Neuronal stem cell (in vitro differentiated cells): ENCODE measurements around the gene LRRC74A.
A peak's percentile ranks its signal among the peaks of the same experiment; 100 is the strongest.

Experiments used
- DNase-seq: peaks from one replicate; pipeline ENCODE4 v3.0.0-alpha.2; 2013; ENCODE audit warnings: low spot score
- H2AFZ ChIP-seq: one replicate; pipeline ENCODE4 v1.6.1; 2013; ENCODE audit warnings: mild to moderate bottlenecking, low read length, inconsistent platforms
- H2AK5ac ChIP-seq: 2 replicates; pipeline ENCODE4 v1.6.1; 2013; ENCODE audit warnings: low read depth, mild to moderate bottlenecking, inconsistent platforms, low read length, moderate library complexity, mixed read lengths
- H2BK120ac ChIP-seq: 2 replicates; pipeline ENCODE4 v1.6.1; 2013; ENCODE audit warnings: low read depth, mild to moderate bottlenecking, inconsistent platforms, low read length, moderate library complexity, mixed read lengths
- H2BK12ac ChIP-seq: one replicate; pipeline ENCODE4 v1.6.1; 2013; ENCODE audit warnings: low read length, inconsistent platforms
- H2BK15ac ChIP-seq: 2 replicates; pipeline ENCODE4 v1.6.1; 2013; ENCODE audit warnings: mild to moderate bottlenecking, low read length, inconsistent platforms, mixed read lengths
- H2BK5ac ChIP-seq: one replicate; pipeline ENCODE4 v1.6.1; 2013; ENCODE audit warnings: inconsistent platforms, mild to moderate bottlenecking, low read length, moderate library complexity
- H3K14ac ChIP-seq: one replicate; pipeline ENCODE4 v1.6.1; 2013; ENCODE audit warnings: low read length, inconsistent platforms
- H3K18ac ChIP-seq: 2 replicates; pipeline ENCODE4 v1.6.1; 2013; ENCODE audit warnings: low read length, inconsistent platforms
- H3K23ac ChIP-seq: 2 replicates; pipeline ENCODE4 v1.6.1; 2013; ENCODE audit warnings: low read depth, mild to moderate bottlenecking, mixed read lengths, low read length, inconsistent platforms; ENCODE audit not compliant: poor library complexity
- H3K27ac ChIP-seq: replicated peaks from 3 replicates; pipeline ENCODE4 v1.5.1; 2013; ENCODE audit warnings: low read length, inconsistent platforms
- H3K27me3 ChIP-seq, 3 experiments: 2 replicates each; pipeline ENCODE4 v1.6.1; 2013; ENCODE audit warnings: low read length in 3 of 3, mild to moderate bottlenecking in 2 of 3, inconsistent platforms in 1 of 3, low read depth in 1 of 3, mixed read lengths in 1 of 3, moderate library complexity in 1 of 3; ENCODE audit not compliant: control insufficient read depth in 3 of 3, insufficient read depth in 3 of 3
- H3K36me3 ChIP-seq, 2 donors: replicated peaks in 1 of 2; 2 replicates each; pipeline ENCODE4 v1.6.1; 2013; ENCODE audit warnings: low read length in 2 of 2; ENCODE audit not compliant: control insufficient read depth in 2 of 2, insufficient read depth in 2 of 2
- H3K4ac ChIP-seq: 2 replicates; pipeline ENCODE4 v1.6.1; 2013; ENCODE audit warnings: inconsistent platforms, mild to moderate bottlenecking, low read length, moderate library complexity
- H3K4me1 ChIP-seq, 2 donors: 1 replicate in 1 of 2; 2 replicates in 1 of 2; pipeline ENCODE4 v1.6.1; 2013; ENCODE audit warnings: low read length in 2 of 2, low read depth in 1 of 2; ENCODE audit not compliant: control insufficient read depth in 2 of 2, insufficient read depth in 1 of 2
- H3K4me2 ChIP-seq: one replicate; pipeline ENCODE4 v1.6.1; 2013; ENCODE audit warnings: mild to moderate bottlenecking, low read length, inconsistent platforms; ENCODE audit not compliant: insufficient read depth, poor library complexity, severe bottlenecking
- H3K4me3 ChIP-seq, 2 donors: 2 replicates each; pipeline ENCODE4 v1.5.1; 2013; ENCODE audit warnings: low read length in 2 of 2, mild to moderate bottlenecking in 2 of 2, inconsistent platforms in 1 of 2, moderate library complexity in 1 of 2
- H3K79me1 ChIP-seq: one replicate; pipeline ENCODE4 v1.6.1; 2013; ENCODE audit warnings: low read depth, mild to moderate bottlenecking, inconsistent platforms, low read length, moderate library complexity
- H3K9ac ChIP-seq: one replicate; pipeline ENCODE4 v1.6.1; 2013; ENCODE audit warnings: mild to moderate bottlenecking, low read depth, low read length, inconsistent platforms; ENCODE audit not compliant: poor library complexity
- H3K9me3 ChIP-seq, 2 donors: replicated peaks in 1 of 2; 2 replicates each; pipeline versions ENCODE3 to v1.6.1; 2013; ENCODE audit warnings: low read length in 2 of 2, mild to moderate bottlenecking in 2 of 2, inconsistent platforms in 1 of 2, low read depth in 1 of 2, mixed read lengths in 1 of 2, moderate library complexity in 1 of 2; ENCODE audit not compliant: control insufficient read depth in 2 of 2, insufficient read depth in 1 of 2
- H4K8ac ChIP-seq: one replicate; pipeline ENCODE4 v1.6.1; 2013; ENCODE audit warnings: low read depth, mild to moderate bottlenecking, inconsistent platforms, low read length, moderate library complexity
- H4K91ac ChIP-seq: one replicate; pipeline ENCODE4 v1.6.1; 2013; ENCODE audit warnings: low read length, low read depth, mild to moderate bottlenecking, inconsistent platforms; ENCODE audit not compliant: poor library complexity
- WGBS, 2 donors: extraction: QIAGEN DNeasy Blood & Tissue Kit; methylation state at CpG; one replicate each; pipeline ENCODE4 v1.1.7; 2013; ENCODE audit warnings: missing lambda C conversion rate in 2 of 2, mixed read lengths in 1 of 2; ENCODE audit not compliant: insufficient read length in 2 of 2, insufficient replicate concordance in 1 of 2; ENCODE audit errors: extremely low coverage in 2 of 2; 5-methylcytosine and 5-hydroxymethylcytosine counted together

The LRRC74A gene

DNA sequence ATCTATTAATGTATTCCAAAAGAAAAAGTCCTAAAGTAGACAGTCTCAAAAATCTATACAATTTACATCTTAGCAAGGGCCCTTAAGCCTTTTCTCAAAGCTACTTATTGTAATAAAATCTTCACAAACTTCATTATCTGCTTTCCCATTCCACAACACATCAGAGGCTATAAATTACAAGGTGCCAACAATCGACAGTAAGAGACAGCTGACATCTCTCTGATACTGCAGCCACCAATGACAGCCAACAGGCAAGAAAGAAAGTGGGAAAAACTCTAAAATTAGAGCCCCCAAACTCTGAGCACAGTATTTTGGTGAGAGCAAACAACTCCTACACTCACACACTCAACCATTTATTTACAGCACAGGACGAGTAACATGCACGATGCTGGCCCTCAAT lies 15.7 kb upstream of the LRRC74A start:
- Histone ChIP-seq H3K4me2 (no peak overlapping the region), H4K91ac (no peak overlapping the region), H3K9ac (no peak overlapping the region), H2BK12ac (no peak overlapping the region), H3K27ac (no peak overlapping the region), H2BK120ac (no peak overlapping the region), H3K79me1 (peaks cover 3% of the 10 kb centered on the region), H2BK5ac (no peak overlapping the region), H3K4ac (no peak overlapping the region), H2AFZ (peak overlapping the region; percentile 9), H3K14ac (no peak overlapping the region), H4K8ac (no peak overlapping the region), H3K9me3 (no peaks in the 10 kb centered on the region), H3K4me3 (no peak overlapping the region), H3K27me3 (peaks cover 0 to 5% (median 0%) of the 10 kb centered on the region in 3 experiments), H2BK15ac (no peak overlapping the region), H3K4me1 (peaks cover 5 to 13% of the 10 kb centered on the region in 2 donors), H3K23ac (no peak overlapping the region), H2AK5ac (no peak overlapping the region), H3K36me3 (peaks cover 20 to 41% of the 10 kb centered on the region in 2 donors), H3K18ac (no peak overlapping the region)
- WGBS, 2 donors = no CpG with 5 or more reads among the region's 3 CpGs
- no peak for DNase-seq

- Histone ChIP-seq H2AFZ (peak overlapping the region; percentile 9), H3K4me2 (peak overlapping the region; percentile 29), H3K79me1 (peaks cover 3% of the 10 kb centered on the region), H3K4me1 (peaks cover 5 to 13% of the 10 kb centered on the region in 2 donors), H3K36me3 (peaks cover 20 to 37% of the 10 kb centered on the region in 2 donors), H3K14ac (no peak overlapping the region), H3K27me3 (peaks cover 0 to 5% (median 0%) of the 10 kb centered on the region in 3 experiments), H3K9ac (no peak overlapping the region), H3K4ac (no peak overlapping the region), H3K18ac (no peak overlapping the region), H2BK12ac (no peak overlapping the region), H4K91ac (no peak overlapping the region), H3K4me3 (peak overlapping the region in 1 of 2 donors; percentile 27), H4K8ac (no peak overlapping the region), H2BK120ac (no peak overlapping the region), H2BK15ac (no peak overlapping the region), H3K9me3 (no peaks in the 10 kb centered on the region), H2BK5ac (no peak overlapping the region), H3K23ac (no peak overlapping the region), H2AK5ac (no peak overlapping the region), H3K27ac (no peak overlapping the region)
- WGBS, 2 donors = no CpG with 5 or more reads among the region's 9 CpGs
- DNase-seq = no peak
Measured at GRCh38 chr14:76810953-76811400, 15.2 kb upstream of the LRRC74A start.

- Histone ChIP-seq H3K23ac (no peak overlapping the region), H3K9ac (no peak overlapping the region), H3K4me3 (peak overlapping the region in 1 of 2 donors; percentile 85), H3K27me3 (peaks cover 0 to 5% (median 0%) of the 10 kb centered on the region in 3 experiments), H3K27ac (no peak overlapping the region), H4K91ac (no peak overlapping the region), H3K14ac (no peak overlapping the region), H4K8ac (no peak overlapping the region), H2BK5ac (no peak overlapping the region), H2BK15ac (no peak overlapping the region), H3K79me1 (peaks cover 3% of the 10 kb centered on the region), H2BK12ac (no peak overlapping the region), H3K18ac (no peak overlapping the region), H3K36me3 (peaks cover 17 to 31% of the 10 kb centered on the region in 2 donors), H2BK120ac (no peak overlapping the region), H3K4ac (no peak overlapping the region), H2AFZ (no peak overlapping the region), H3K4me2 (peak overlapping the region; percentile 86), H3K4me1 (peaks cover 5 to 13% of the 10 kb centered on the region in 2 donors), H2AK5ac (no peak overlapping the region), H3K9me3 (no peaks in the 10 kb centered on the region)
- no CpG with 5 or more reads among the region's 4 CpGs for WGBS, 2 donors
- no peak for DNase-seq
Measured at GRCh38 chr14:76811561-76811960, 14.6 kb upstream of the LRRC74A start.

GRCh38 chr14:76812093-76812421 lies 14.2 kb upstream of the LRRC74A start:
- peak overlapping the region; percentile 87 for H3K9ac ChIP-seq
- no peak overlapping the region for H2BK15ac ChIP-seq
- H3K4ac ChIP-seq = no peak overlapping the region
- no peak overlapping the region for H2BK120ac ChIP-seq
- H3K9me3 ChIP-seq = no peaks in the 10 kb centered on the region
- H3K27ac ChIP-seq = no peak overlapping the region
- peak overlapping the region; percentile 97 for H2AFZ ChIP-seq
- peaks cover 13 to 26% of the 10 kb centered on the region in 2 donors for H3K36me3 ChIP-seq
- H3K4me3 ChIP-seq = peak overlapping the region; percentile 85 to 90
- H2BK5ac ChIP-seq = no peak overlapping the region
- H4K8ac ChIP-seq = no peak overlapping the region
- no peak overlapping the region for H4K91ac ChIP-seq
- DNase-seq = no peak
- peaks cover 0 to 7% (median 0%) of the 10 kb centered on the region in 3 experiments for H3K27me3 ChIP-seq
- no peak overlapping the region for H2AK5ac ChIP-seq
- no CpG with 5 or more reads among the region's 20 CpGs for WGBS, 2 donors
- peak overlapping the region; percentile 91 for H3K18ac ChIP-seq
- H3K14ac ChIP-seq = peak overlapping the region; percentile 66
- no peak overlapping the region for H3K23ac ChIP-seq
- H3K4me1 ChIP-seq = peaks cover 5 to 13% of the 10 kb centered on the region in 2 donors
- H3K4me2 ChIP-seq = peak overlapping the region; percentile 86
- peaks cover 3% of the 10 kb centered on the region for H3K79me1 ChIP-seq
- H2BK12ac ChIP-seq = no peak overlapping the region
